Ovary (tissue), 10 donors: Measurements from ENCODE around the gene MCCD1. TPM values are rescaled to one million over a fixed set of nuclear protein-coding genes. Genes with fewer than 3 reads are reported as not detected.

Source experiments
- DNase-seq, 5 donors: peaks; one replicate each; pipeline ENCODE4 v3.0.0-alpha.2; 2019 to 2020
- H3K27ac ChIP-seq, 2 donors: fragments of 200-600 bp; one replicate each; pipeline versions ENCODE4 v1.5.1 to v1.8.0; 2019 to 2022
- H3K27me3 ChIP-seq: fragments of 200-600 bp; one replicate; pipeline ENCODE4 v1.8.0; 2022
- H3K36me3 ChIP-seq: fragments of 200-600 bp; sonication (generic); one replicate; pipeline ENCODE4 v1.5.1; 2019
- H3K4me1 ChIP-seq: one replicate; pipeline ENCODE4 v1.8.1; 2013; ENCODE audit warnings: mild to moderate bottlenecking, moderate library complexity; ENCODE audit not compliant: insufficient read depth
- H3K4me3 ChIP-seq: fragments of 200-600 bp; sonication (generic); one replicate; pipeline ENCODE4 v1.5.1; 2017
- H3K9me3 ChIP-seq, 2 donors: fragments of 200-600 bp in 1 of 2; sonication (generic) in 1 of 2; one replicate each; pipeline versions ENCODE4 v1.5.1 to v1.8.1; 2013 to 2019; ENCODE audit warnings: mild to moderate bottlenecking in 1 of 2, moderate library complexity in 1 of 2
- CTCF ChIP-seq, 3 donors: fragments of 450-650 bp in 2 of 3; fragments of 200-600 bp in 1 of 3; IDR thresholded peaks; one replicate each; pipeline versions ENCODE4 v1.5.1 to v1.8.0; 2016 to 2022; ENCODE audit warnings: antibody characterized with exemption in 3 of 3, mild to moderate bottlenecking in 1 of 3
- EP300 ChIP-seq: sonication (generic); formaldehyde crosslinking; IDR thresholded peaks from one replicate; pipeline ENCODE4 v1.6.1; 2017; ENCODE audit warnings: antibody characterized with exemption
- POLR2A ChIP-seq: fragments of 450-650 bp; IDR thresholded peaks from one replicate; pipeline ENCODE4 v1.6.1; 2017; ENCODE audit warnings: antibody characterized with exemption, mild to moderate bottlenecking, moderate library complexity
- WGBS, 3 donors: extraction: QIAGEN DNeasy Blood & Tissue Kit in 1 of 3; methylation state at CpG; one replicate each; pipeline versions ENCODE4 v1.1.5 to v1.1.7; 2013 to 2017; 5-methylcytosine and 5-hydroxymethylcytosine counted together
- intact Hi-C, 4 donors: fragments of 100-400 bp; cut with DNase I; formaldehyde crosslinking; loops; one replicate each; pipeline versions ENCODE4 v1.11.0 to v1.15.1; 2022 to 2023
- long read RNA-seq, 3 donors: library from polyadenylated mRNA in 2 of 3; unstranded in 2 of 3; transcript quantifications; one replicate each; pipeline ENCODE4 v2.0.0 and lab custom pipeline, GENCODE V29; 2021 to 2026
- polyA plus RNA-seq, 2 donors: library from polyadenylated mRNA; stranded (reverse); fragments of 200-250 nt in 1 of 2; fragments of 350-450 nt in 1 of 2; fragmentation: Illumina TruSeq in 1 of 2; extraction: RNeasy Lipid Tissue Mini Kit (QIAGEN cat#74804) in 1 of 2; gene quantifications; one replicate each; pipeline ENCODE4 v1.2.3, GENCODE V29; 2013 to 2014
- total RNA-seq, 7 donors: library from RNA; depleted of rRNA in 2 of 7; stranded (reverse); fragments of >200 nt in 2 of 7; fragmentation: NEBNext Ultra II Directional in 3 of 7; extraction: Animal tissue kit (Norgen Biotek cat#: 25700) in 3 of 7; gene quantifications; one replicate each; pipeline versions ENCODE4 v1.1.0 to v1.2.4, GENCODE V29; 2016 to 2023
- donor health status: DM: no; HTN: no; CAD: no; lungs with moderate emphysema.
- donor health status: DM: no; HTN: no; CAD: no.
- donor health status: Bipolar disorder and iron deficiency.
- donor health status: DM: yes; HTN: yes; CAD: no.
- donor health status: DM: no; HTN: no; CAD: no.
- donor health status: DM: yes; HTN: yes; CAD: no.

MCCD1 gene
- not detected for total RNA-seq
- polyA plus RNA-seq, result not detected
- long read RNA-seq, donor 1, result 0 reads
- long read RNA-seq, donor 2, result 0 reads
- long read RNA-seq, donor 3, result 0 reads

- Histone ChIP-seq H3K27ac (no peak within 1 kb of the TSS), H3K9me3 (no peaks in the 10 kb centered on the region), H3K36me3 (no peaks in the 10 kb centered on the region), H3K4me1 (peaks cover 3% of the 10 kb centered on the region), H3K4me3 (no peak within 1 kb of the TSS), H3K27me3 (no peaks in the 10 kb centered on the region)
- intact Hi-C loops, result no loop called here
- whole genome bisulfite sequencing, 3 donors, result 53 to 61% (median 59%) methylated on average over 7 of the region's 7 CpGs
- TF ChIP-seq CTCF (IDR thresholded peaks at IDR 0.05) (no peak), EP300 (no peak), POLR2A (no peak)
- no peak for DNase-seq
Observed at GRCh38 chr6:31528821-31529328, at the start of gene MCCD1. Gene MCCD1 (plus strand): TSS chr6:31528962. CDS start chr6:31529015, 53 bp downstream.

- no peaks in the 10 kb centered on the region for H3K36me3 ChIP-seq
- intact Hi-C loops, result loop anchor here in 1 of 4 donors (10.0 kb wide), 1 partner anchor 195 kb away; no protein-coding TSS in a partner anchor
- TF ChIP-seq CTCF (IDR thresholded peaks at IDR 0.05) (no peak), EP300 (no peak), POLR2A (no peak)
- no peak for DNase-seq
- H3K9me3 ChIP-seq, result no peaks in the 10 kb centered on the region
- no peaks in the 10 kb centered on the region for H3K27me3 ChIP-seq
- 79 to 86% (median 85%) methylated on average over 5 of the region's 5 CpGs for WGBS, 3 donors
- no peaks in the 10 kb centered on the region for H3K4me1 ChIP-seq
- H3K27ac ChIP-seq, result no peak overlapping the region
- no peak overlapping the region for H3K4me3 ChIP-seq
Observed at GRCh38 chr6:31479151-31479932, 49.4 kb upstream of the MCCD1 start.

GRCh38 chr6:31479933-31480535 lies 48.7 kb upstream of the MCCD1 start:
- Histone ChIP-seq H3K36me3 (no peaks in the 10 kb centered on the region), H3K9me3 (no peaks in the 10 kb centered on the region), H3K4me1 (no peaks in the 10 kb centered on the region), H3K27me3 (no peaks in the 10 kb centered on the region), H3K27ac (no peak overlapping the region), H3K4me3 (no peak overlapping the region)
- DNase-seq, result no peak
- intact Hi-C loops, result loop anchor here in 1 of 4 donors (10.0 kb wide), 1 partner anchor 195 kb away; no protein-coding TSS in a partner anchor
- WGBS, 3 donors, result 41 to 58% (median 52%) methylated on average over 3 of the region's 3 CpGs
- TF ChIP-seq CTCF (IDR thresholded peaks at IDR 0.05) (no peak), POLR2A (no peak), EP300 (no peak)

DNA sequence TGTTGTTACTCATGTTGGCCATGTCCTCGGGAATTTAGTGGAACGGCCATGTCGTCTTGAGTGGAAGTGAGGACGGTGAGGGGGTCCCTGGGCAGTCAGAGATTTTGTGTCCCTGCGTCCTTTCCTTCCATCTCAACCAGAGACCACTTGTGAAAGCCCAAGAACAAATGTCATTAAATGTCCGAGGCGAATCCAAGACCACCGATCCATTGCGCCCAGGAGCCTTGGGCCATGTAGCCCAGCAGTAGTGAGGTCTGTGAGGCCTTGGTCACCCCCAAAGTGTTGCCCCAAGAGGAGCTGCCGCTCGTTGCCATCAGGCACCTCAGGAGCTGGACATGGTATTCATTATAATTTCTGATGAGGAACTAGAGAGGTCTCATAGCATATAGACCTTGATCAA lies 48.2 kb upstream of the MCCD1 start:
- H3K4me3 ChIP-seq, result no peak overlapping the region
- H3K4me1 ChIP-seq, result no peaks in the 10 kb centered on the region
- H3K27me3 ChIP-seq, result no peaks in the 10 kb centered on the region
- intact Hi-C loops, result no loop called here
- H3K36me3 ChIP-seq, result no peaks in the 10 kb centered on the region
- 76 to 86% (median 80%) methylated on average over 11 of the region's 11 CpGs for WGBS, 3 donors
- no peaks in the 10 kb centered on the region for H3K9me3 ChIP-seq
- no peak for TF ChIP-seq POLR2A
- no peak for TF ChIP-seq CTCF (IDR thresholded peaks at IDR 0.05)
- no peak for TF ChIP-seq EP300
- H3K27ac ChIP-seq, result no peak overlapping the region
- no peak for DNase-seq
